Ovary (tissue), 3 donors: ENCODE measurements around the gene SKA1.

ENCODE experiments used
- CTCF ChIP-seq, 3 donors: fragments of 450-650 bp in 2 of 3; fragments of 200-600 bp in 1 of 3; IDR thresholded peaks; one replicate each; pipeline versions ENCODE4 v1.5.1 to v1.8.0; 2016 to 2022; ENCODE audit warnings: antibody characterized with exemption in 3 of 3, mild to moderate bottlenecking in 1 of 3
- EP300 ChIP-seq: sonication (generic); formaldehyde crosslinking; IDR thresholded peaks from one replicate; pipeline ENCODE4 v1.6.1; 2017; ENCODE audit warnings: antibody characterized with exemption
- POLR2A ChIP-seq: fragments of 450-650 bp; IDR thresholded peaks from one replicate; pipeline ENCODE4 v1.6.1; 2017; ENCODE audit warnings: antibody characterized with exemption, mild to moderate bottlenecking, moderate library complexity
- donor health status: DM: no; HTN: no; CAD: no.

GRCh38 chr18:50388988-50389387 is 14.1 kb downstream of the SKA1 start:
- no peak for TF ChIP-seq CTCF (IDR thresholded peaks at IDR 0.05)
- no peak for TF ChIP-seq POLR2A
- TF ChIP-seq EP300 = no peak
